H9 (cell line): ENCODE data around the gene THSD4. TPM values are rescaled to one million over a fixed set of nuclear protein-coding genes. Genes with fewer than 3 reads are reported as not detected.

ENCODE experiments used
- DNase-seq: peaks from one replicate; pipeline ENCODE4 v3.0.0-alpha.2; 2017
- H2AFZ ChIP-seq: one replicate; pipeline ENCODE4 v1.6.1; 2013; ENCODE audit warnings: mild to moderate bottlenecking, low read length, control low read depth, moderate library complexity
- H2AK5ac ChIP-seq: 2 replicates; pipeline ENCODE4 v1.6.1; 2013; ENCODE audit warnings: low read length, control low read depth, mixed read lengths; ENCODE audit not compliant: insufficient read length
- H2BK120ac ChIP-seq: one replicate; pipeline ENCODE4 v1.6.1; 2013; ENCODE audit warnings: low read depth, mild to moderate bottlenecking, low read length, control low read depth, inconsistent platforms; ENCODE audit not compliant: poor library complexity, severe bottlenecking
- H2BK12ac ChIP-seq: 2 replicates; pipeline ENCODE4 v1.6.1; 2013; ENCODE audit warnings: low read length, control low read depth, mixed read lengths, low read depth; ENCODE audit not compliant: insufficient read length
- H2BK15ac ChIP-seq: 2 replicates; pipeline ENCODE4 v1.6.1; 2013; ENCODE audit warnings: low read depth, low read length, control low read depth
- H2BK20ac ChIP-seq: one replicate; pipeline ENCODE4 v1.6.1; 2013; ENCODE audit warnings: low read depth, mild to moderate bottlenecking, low read length, control low read depth, inconsistent platforms; ENCODE audit not compliant: poor library complexity, severe bottlenecking
- H2BK5ac ChIP-seq: 2 replicates; pipeline ENCODE4 v1.6.1; 2013; ENCODE audit warnings: low read length, control low read depth, mixed read lengths; ENCODE audit not compliant: insufficient read length
- H3K14ac ChIP-seq: 2 replicates; pipeline ENCODE4 v1.6.1; 2013; ENCODE audit warnings: low read length, control low read depth; ENCODE audit not compliant: insufficient read depth
- H3K18ac ChIP-seq: 2 replicates; pipeline ENCODE4 v1.6.1; 2013; ENCODE audit warnings: low read depth, mild to moderate bottlenecking, mixed read lengths, low read length, control low read depth; ENCODE audit not compliant: insufficient read length
- H3K23ac ChIP-seq: 2 replicates; pipeline ENCODE4 v1.6.1; 2013; ENCODE audit warnings: low read length, control low read depth, mixed read lengths, low read depth; ENCODE audit not compliant: insufficient read length
- H3K23me2 ChIP-seq: 2 replicates; pipeline ENCODE4 v1.6.1; 2013; ENCODE audit warnings: low read depth, mild to moderate bottlenecking, mixed read lengths, low read length, control low read depth; ENCODE audit not compliant: insufficient read length, poor library complexity, severe bottlenecking
- H3K27ac ChIP-seq: 2 replicates; pipeline ENCODE4 v1.5.1; 2013; ENCODE audit warnings: low read length, control low read depth, mixed read lengths, low read depth; ENCODE audit not compliant: insufficient read length
- H3K27me3 ChIP-seq: 2 replicates; pipeline ENCODE4 v1.6.1; 2013; ENCODE audit warnings: low read length, control low read depth, inconsistent platforms; ENCODE audit not compliant: insufficient read depth
- H3K4ac ChIP-seq: 2 replicates; pipeline ENCODE4 v1.6.1; 2013; ENCODE audit warnings: low read depth, mild to moderate bottlenecking, control low read depth, inconsistent platforms, low read length, moderate library complexity
- H3K4me1 ChIP-seq: 2 replicates; pipeline ENCODE4 v1.6.1; 2013; ENCODE audit warnings: low read length, control low read depth, inconsistent platforms; ENCODE audit not compliant: insufficient read depth
- H3K4me2 ChIP-seq: 2 replicates; pipeline ENCODE4 v1.6.1; 2013; ENCODE audit warnings: low read length, control low read depth, mixed read lengths; ENCODE audit not compliant: insufficient read length, insufficient read depth
- H3K56ac ChIP-seq: 2 replicates; pipeline ENCODE4 v1.6.1; 2013; ENCODE audit warnings: low read depth, mild to moderate bottlenecking, mixed read lengths, low read length, control low read depth; ENCODE audit not compliant: insufficient read length
- H3K79me1 ChIP-seq: 2 replicates; pipeline ENCODE4 v1.6.1; 2013; ENCODE audit warnings: low read depth, mild to moderate bottlenecking, moderate library complexity, low read length, control low read depth, inconsistent platforms; ENCODE audit not compliant: insufficient read depth, poor library complexity, severe bottlenecking
- H3K79me2 ChIP-seq: 2 replicates; pipeline ENCODE4 v1.6.1; 2013; ENCODE audit warnings: low read length, control low read depth, inconsistent platforms; ENCODE audit not compliant: insufficient read depth
- H3K9ac ChIP-seq: 2 replicates; pipeline ENCODE4 v1.6.1; 2013; ENCODE audit warnings: low read length, control low read depth, mixed read lengths; ENCODE audit not compliant: insufficient read length; ENCODE audit errors: extremely low read depth
- H3K9me3 ChIP-seq: one replicate; pipeline ENCODE4 v1.6.1; 2013; ENCODE audit warnings: low read depth, low read length, inconsistent platforms; ENCODE audit not compliant: control insufficient read depth
- H3T11ph ChIP-seq: one replicate; pipeline ENCODE4 v1.6.1; 2013; ENCODE audit warnings: mild to moderate bottlenecking, low read length, control low read depth, inconsistent platforms
- H4K20me1 ChIP-seq: one replicate; pipeline ENCODE4 v1.6.1; 2013; ENCODE audit not compliant: control insufficient read depth, insufficient read length, insufficient read depth
- H4K5ac ChIP-seq: 2 replicates; pipeline ENCODE4 v1.6.1; 2013; ENCODE audit warnings: low read depth, mild to moderate bottlenecking, mixed read lengths, low read length, control low read depth; ENCODE audit not compliant: insufficient read length
- H4K8ac ChIP-seq: replicated peaks from 2 replicates; pipeline ENCODE4 v1.6.1; 2013; ENCODE audit warnings: low read length, control low read depth, mixed read lengths, low read depth; ENCODE audit not compliant: insufficient read length
- H4K91ac ChIP-seq: 2 replicates; pipeline ENCODE4 v1.6.1; 2013; ENCODE audit warnings: low read depth, mild to moderate bottlenecking, moderate library complexity, mixed read lengths, low read length, control low read depth; ENCODE audit not compliant: insufficient read length
- H3K27ac Mint-ChIP-seq, 3 experiments: 2 replicates in 2 of 3; 3 replicates in 1 of 3; pipeline ENCODE4 v1.8.0; 2020 to 2021; ENCODE audit warnings: mixed read lengths in 3 of 3, mild to moderate bottlenecking in 1 of 3, moderate library complexity in 1 of 3
- H3K27me3 Mint-ChIP-seq: 2 replicates; pipeline ENCODE4 v1.8.0; 2021; ENCODE audit warnings: low read depth, mild to moderate bottlenecking, moderate library complexity, mixed read lengths
- H3K36me3 Mint-ChIP-seq, 3 experiments: 2 replicates in 2 of 3; 3 replicates in 1 of 3; pipeline ENCODE4 v1.8.0; 2020 to 2021; ENCODE audit warnings: low read depth in 3 of 3, mixed read lengths in 3 of 3; ENCODE audit not compliant: insufficient read depth in 1 of 3
- H3K4me1 Mint-ChIP-seq, 2 experiments: 2 replicates each; pipeline ENCODE4 v1.8.0; 2020; ENCODE audit warnings: mixed read lengths in 2 of 2
- H3K4me3 Mint-ChIP-seq, 2 experiments: 2 replicates in 1 of 2; 3 replicates in 1 of 2; pipeline ENCODE4 v1.8.0; 2020 to 2021; ENCODE audit warnings: mild to moderate bottlenecking in 2 of 2, mixed read lengths in 2 of 2, moderate library complexity in 1 of 2
- H3K9me3 Mint-ChIP-seq, 2 experiments: 2 replicates in 1 of 2; 3 replicates in 1 of 2; pipeline ENCODE4 v1.8.0; 2020; ENCODE audit warnings: mild to moderate bottlenecking in 2 of 2, mixed read lengths in 2 of 2, moderate library complexity in 1 of 2
- WGBS: extraction: QIAGEN DNeasy Blood & Tissue Kit; methylation state at CpG from one replicate; pipeline ENCODE4 v1.1.7; 2013; ENCODE audit warnings: missing lambda C conversion rate, low lambda C conversion rate, mixed read lengths; ENCODE audit not compliant: insufficient read length; ENCODE audit errors: extremely low coverage; 5-methylcytosine and 5-hydroxymethylcytosine counted together
- total RNA-seq: library from RNA; stranded (reverse); gene quantifications from 2 replicates; pipeline ENCODE4 v1.2.1, GENCODE V29; 2021
- TF ChIP-seq, protein P1 (sequence below): fragments of 200-600 bp; sonication (generic); conservative IDR thresholded peaks from 3 replicates; pipeline ENCODE4 v1.8.0; 2021; ENCODE audit warnings: antibody characterized with exemption, mild to moderate bottlenecking

Gene THSD4
- total RNA-seq, 1 experiment from 2014 or later, result 5.5 TPM

DNA sequence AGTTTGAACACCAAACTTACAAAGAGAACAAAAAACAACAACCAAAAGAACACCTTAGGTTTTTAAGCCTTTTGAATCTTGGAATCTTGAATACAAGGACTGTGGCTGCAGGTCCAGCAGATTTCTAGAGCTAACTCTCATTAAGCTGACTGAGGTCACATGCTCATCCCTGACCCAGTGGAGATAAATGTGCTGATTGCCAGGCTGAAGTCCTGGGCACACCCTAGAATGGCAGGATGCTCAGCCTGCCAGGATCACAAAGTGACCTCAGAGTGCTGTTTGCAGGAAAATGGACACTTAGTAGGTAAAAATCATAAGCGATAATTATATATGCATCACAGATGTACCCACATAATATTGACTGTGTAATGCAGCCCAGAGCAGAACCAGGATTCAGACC, 449.7 kb downstream of the THSD4 start:
- H3K27me3 ChIP-seq, result no peaks in the 10 kb centered on the region
- H3K23ac ChIP-seq, result no peak overlapping the region
- H3K56ac ChIP-seq, result no peak overlapping the region
- no peak overlapping the region for H2BK5ac ChIP-seq
- H2AK5ac ChIP-seq, result no peak overlapping the region
- no peak for DNase-seq
- TF ChIP-seq, protein P1, sequence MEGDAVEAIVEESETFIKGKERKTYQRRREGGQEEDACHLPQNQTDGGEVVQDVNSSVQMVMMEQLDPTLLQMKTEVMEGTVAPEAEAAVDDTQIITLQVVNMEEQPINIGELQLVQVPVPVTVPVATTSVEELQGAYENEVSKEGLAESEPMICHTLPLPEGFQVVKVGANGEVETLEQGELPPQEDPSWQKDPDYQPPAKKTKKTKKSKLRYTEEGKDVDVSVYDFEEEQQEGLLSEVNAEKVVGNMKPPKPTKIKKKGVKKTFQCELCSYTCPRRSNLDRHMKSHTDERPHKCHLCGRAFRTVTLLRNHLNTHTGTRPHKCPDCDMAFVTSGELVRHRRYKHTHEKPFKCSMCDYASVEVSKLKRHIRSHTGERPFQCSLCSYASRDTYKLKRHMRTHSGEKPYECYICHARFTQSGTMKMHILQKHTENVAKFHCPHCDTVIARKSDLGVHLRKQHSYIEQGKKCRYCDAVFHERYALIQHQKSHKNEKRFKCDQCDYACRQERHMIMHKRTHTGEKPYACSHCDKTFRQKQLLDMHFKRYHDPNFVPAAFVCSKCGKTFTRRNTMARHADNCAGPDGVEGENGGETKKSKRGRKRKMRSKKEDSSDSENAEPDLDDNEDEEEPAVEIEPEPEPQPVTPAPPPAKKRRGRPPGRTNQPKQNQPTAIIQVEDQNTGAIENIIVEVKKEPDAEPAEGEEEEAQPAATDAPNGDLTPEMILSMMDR, result no peak
- H3T11ph ChIP-seq, result no peak overlapping the region
- H4K20me1 ChIP-seq, result no peaks in the 10 kb centered on the region
- no peaks in the 10 kb centered on the region for H3K4me1 ChIP-seq
- H2BK15ac ChIP-seq, result no peak overlapping the region
- H3K79me2 ChIP-seq, result no peaks in the 10 kb centered on the region
- no peak overlapping the region for H3K4me2 ChIP-seq
- H3K9me3 ChIP-seq, result no peaks in the 10 kb centered on the region
- no peak overlapping the region for H3K27ac Mint-ChIP-seq
- no peak overlapping the region for H4K8ac ChIP-seq
- H3K9ac ChIP-seq, result no peak overlapping the region
- H3K79me1 ChIP-seq, result no peaks in the 10 kb centered on the region
- no peaks in the 10 kb centered on the region for H3K27me3 Mint-ChIP-seq
- H2BK12ac ChIP-seq, result no peak overlapping the region
- no peaks in the 10 kb centered on the region for H3K36me3 Mint-ChIP-seq
- no peak overlapping the region for H4K91ac ChIP-seq
- no CpG with 5 or more reads among the region's 1 CpG for WGBS
- no peak overlapping the region for H4K5ac ChIP-seq
- H3K27ac ChIP-seq, result no peak overlapping the region
- H3K4ac ChIP-seq, result no peak overlapping the region
- no peak overlapping the region for H2BK120ac ChIP-seq
- no peak overlapping the region for H2BK20ac ChIP-seq
- H3K9me3 Mint-ChIP-seq, result no peaks in the 10 kb centered on the region
- H3K18ac ChIP-seq, result no peak overlapping the region
- no peak overlapping the region for H2AFZ ChIP-seq
- H3K14ac ChIP-seq, result no peak overlapping the region
- no peaks in the 10 kb centered on the region for H3K23me2 ChIP-seq
- no peaks in the 10 kb centered on the region; a peak in 1 of 4 replicates for H3K4me1 Mint-ChIP-seq
- no peak overlapping the region for H3K4me3 Mint-ChIP-seq
